K562 (cell line): Measurements from ENCODE around the gene MAST1. TPM values are rescaled to one million over a fixed set of nuclear protein-coding genes. Genes with fewer than 3 reads are reported as not detected.
A peak's percentile ranks its signal among the peaks of the same experiment; 100 is the strongest.

Experiments
- ARID3B ChIP-seq: fragments of 250-450 bp; sonication (Bioruptor Pico); IDR thresholded peaks from 2 replicates; pipeline ENCODE4 v1.4.0; 2020; ENCODE audit warnings: borderline replicate concordance
- CREM ChIP-seq: IDR thresholded peaks from 2 replicates; pipeline ENCODE4 v1.6.1; 2014; ENCODE audit warnings: antibody characterized with exemption, low read depth
- E2F8 ChIP-seq: fragments of 450-650 bp; IDR thresholded peaks from 2 replicates; pipeline ENCODE4 v1.7.1; 2018; ENCODE audit warnings: mild to moderate bottlenecking, low read depth; ENCODE audit not compliant: partially characterized antibody
- MNT ChIP-seq, 2 experiments: fragments of 450-650 bp; conservative IDR thresholded peaks; 2 replicates each; pipeline ENCODE4 v1.6.1; 2017; ENCODE audit warnings: mild to moderate bottlenecking in 2 of 2, moderate library complexity in 2 of 2
- POLR2G ChIP-seq: fragments of 200-400 bp; formaldehyde crosslinking; IDR thresholded peaks from 2 replicates; pipeline ENCODE4 v1.6.1; 2017; ENCODE audit warnings: low read depth, mild to moderate bottlenecking, antibody characterized with exemption, low read length, moderate library complexity
- RB1 ChIP-seq: fragments of 450-650 bp; IDR thresholded peaks from 2 replicates; pipeline ENCODE4 v1.6.1; 2017; ENCODE audit warnings: low read depth, mild to moderate bottlenecking
- RBFOX2 ChIP-seq: fragments of 200-400 bp; formaldehyde crosslinking; IDR thresholded peaks from 2 replicates; pipeline ENCODE4 v1.6.1; 2017; ENCODE audit warnings: low read depth, mild to moderate bottlenecking, low read length, moderate library complexity
- ZBTB49 ChIP-seq: sonication (generic); formaldehyde crosslinking; IDR thresholded peaks from 2 replicates; pipeline ENCODE4 v1.8.0; 2022; ENCODE audit warnings: missing genetic modification reagents, mild to moderate bottlenecking, borderline replicate concordance
- ZNF146 ChIP-seq: IDR thresholded peaks from one replicate; pipeline ENCODE4 v1.6.1; 2018; ENCODE audit warnings: missing compliant biosample characterization; ENCODE audit not compliant: unreplicated experiment
- ZNF449 ChIP-seq: fragments of 250-450 bp; sonication (Bioruptor Pico); IDR thresholded peaks from 2 replicates; pipeline ENCODE4 v1.8.0; 2022; ENCODE audit warnings: moderate library complexity, mild to moderate bottlenecking, inconsistent platforms
- polyA plus RNA-seq, 8 experiments: library from polyadenylated mRNA; depleted of rRNA in 4 of 8; stranded (reverse) in 5 of 8; unstranded in 3 of 8; fragments of >200 nt; fragmentation: Nextera tagmentation in 2 of 8; fragmentation: Illumina TruSeq in 1 of 8; extraction: Ambion mirVana in 2 of 8; extraction: Trizol in 1 of 8; gene quantifications; 2 replicates each; pipeline versions ENCODE4 v1.2.1 to v1.2.3, GENCODE V29; 2011 to 2014; ENCODE audit warnings: inconsistent platforms in 1 of 8, missing spikeins in 1 of 8
- total RNA-seq, 7 experiments: library from RNA; depleted of rRNA in 6 of 7; stranded (reverse); fragments of >200 nt in 6 of 7; fragmentation: Illumina TruSeq in 2 of 7; extraction: Trizol in 2 of 7; gene quantifications; 2 replicates each; pipeline versions ENCODE4 v1.2.1 to v1.2.3, GENCODE V29; 2011 to 2021; ENCODE audit warnings: low replicate concordance in 1 of 7

The MAST1 gene
- total and polyA plus RNA-seq, 9 of the 15 experiments (the other 6 are each of a cell fraction or from before 2014, with no cell fraction given) = 0.48 to 10.3 (median 3.9) TPM

- TF ChIP-seq RBFOX2 (peak; percentile 46; the same call in 1 of the 2 replicates), CREM (0 out of 2 replicates have a peak, but pooled peaks have one; percentile 29), ARID3B (CRISPR knock-in tag) (no peak), RB1 (0 out of 2 replicates have a peak, but pooled peaks have one; percentile 6), POLR2G (peak; percentile 54; the same call in 1 of the 2 replicates), ZBTB49 (CRISPR knock-in tag) (no peak), ZNF449 (CRISPR knock-in tag) (no peak), ZNF146 (CRISPR knock-in tag) (no peak), MNT (conservative IDR thresholded peaks at IDR 0.05) (no peak; a peak in 1 of 4 replicates), E2F8 (no peak)
Measured at GRCh38 chr19:12841094-12841493, 2.8 kb downstream of the MAST1 start (continued).
